ENCODE measurements around the gene RALGPS2. TPM values are rescaled to one million over a fixed set of nuclear protein-coding genes. Genes with fewer than 3 reads are reported as not detected.

RALGPS2 gene
- total and polyA plus RNA-seq, 2 of the 13 experiments (the other 11 are each of a cell fraction or from before 2014, with no cell fraction given) = 15.6 to 36.0 TPM

DNA sequence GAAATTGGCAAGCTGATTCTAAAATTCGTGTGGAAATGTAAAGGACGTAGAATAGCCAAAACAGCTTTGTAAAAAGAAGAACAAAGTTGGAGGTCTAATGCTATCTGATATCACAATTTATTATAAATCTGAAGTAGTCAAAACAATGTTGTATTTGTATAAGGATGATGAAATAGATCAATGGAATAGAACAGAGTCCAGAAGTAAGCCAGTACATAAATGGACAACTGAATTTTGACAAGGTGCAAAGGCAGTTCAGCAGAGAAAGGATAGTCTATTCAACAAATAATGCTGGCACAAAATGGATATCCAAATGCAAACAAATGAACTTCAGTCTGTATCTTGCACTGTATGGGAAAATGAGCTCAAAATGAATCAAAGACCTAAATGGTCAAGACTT lies 20.2 kb downstream of the RALGPS2 start (continued):
- TF ChIP-seq, protein P1, sequence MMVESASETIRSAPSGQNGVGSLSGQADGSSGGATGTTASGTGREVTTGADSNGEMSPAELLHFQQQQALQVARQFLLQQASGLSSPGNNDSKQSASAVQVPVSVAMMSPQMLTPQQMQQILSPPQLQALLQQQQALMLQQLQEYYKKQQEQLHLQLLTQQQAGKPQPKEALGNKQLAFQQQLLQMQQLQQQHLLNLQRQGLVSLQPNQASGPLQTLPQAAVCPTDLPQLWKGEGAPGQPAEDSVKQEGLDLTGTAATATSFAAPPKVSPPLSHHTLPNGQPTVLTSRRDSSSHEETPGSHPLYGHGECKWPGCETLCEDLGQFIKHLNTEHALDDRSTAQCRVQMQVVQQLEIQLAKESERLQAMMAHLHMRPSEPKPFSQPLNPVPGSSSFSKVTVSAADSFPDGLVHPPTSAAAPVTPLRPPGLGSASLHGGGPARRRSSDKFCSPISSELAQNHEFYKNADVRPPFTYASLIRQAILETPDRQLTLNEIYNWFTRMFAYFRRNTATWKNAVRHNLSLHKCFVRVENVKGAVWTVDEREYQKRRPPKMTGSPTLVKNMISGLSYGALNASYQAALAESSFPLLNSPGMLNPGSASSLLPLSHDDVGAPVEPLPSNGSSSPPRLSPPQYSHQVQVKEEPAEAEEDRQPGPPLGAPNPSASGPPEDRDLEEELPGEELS (CRISPR knock-in tag; IDR thresholded peaks at IDR 0.05) = peak; percentile 35; the same call in 1 of the 2 replicates
- no peak for TF ChIP-seq GATAD1 (CRISPR knock-in tag; IDR thresholded peaks at IDR 0.05)
- TF ChIP-seq, protein P2, sequence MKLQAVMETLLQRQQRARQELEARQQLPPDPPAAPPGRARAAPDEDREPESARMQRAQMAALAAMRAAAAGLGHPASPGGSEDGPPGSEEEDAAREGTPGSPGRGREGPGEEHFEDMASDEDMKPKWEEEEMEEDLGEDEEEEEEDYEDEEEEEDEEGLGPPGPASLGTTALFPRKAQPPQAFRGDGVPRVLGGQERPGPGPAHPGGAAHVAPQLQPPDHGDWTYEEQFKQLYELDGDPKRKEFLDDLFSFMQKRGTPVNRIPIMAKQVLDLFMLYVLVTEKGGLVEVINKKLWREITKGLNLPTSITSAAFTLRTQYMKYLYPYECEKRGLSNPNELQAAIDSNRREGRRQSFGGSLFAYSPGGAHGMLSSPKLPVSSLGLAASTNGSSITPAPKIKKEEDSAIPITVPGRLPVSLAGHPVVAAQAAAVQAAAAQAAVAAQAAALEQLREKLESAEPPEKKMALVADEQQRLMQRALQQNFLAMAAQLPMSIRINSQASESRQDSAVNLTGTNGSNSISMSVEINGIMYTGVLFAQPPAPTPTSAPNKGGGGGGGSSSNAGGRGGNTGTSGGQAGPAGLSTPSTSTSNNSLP (IDR thresholded peaks at IDR 0.05; ENCODE audit: low read depth, low read length) = peak; percentile 70; the same call in 1 of the 2 replicates
- TF ChIP-seq RFX3 (CRISPR knock-in tag; IDR thresholded peaks at IDR 0.05) = no peak
- TF ChIP-seq, protein P3, sequence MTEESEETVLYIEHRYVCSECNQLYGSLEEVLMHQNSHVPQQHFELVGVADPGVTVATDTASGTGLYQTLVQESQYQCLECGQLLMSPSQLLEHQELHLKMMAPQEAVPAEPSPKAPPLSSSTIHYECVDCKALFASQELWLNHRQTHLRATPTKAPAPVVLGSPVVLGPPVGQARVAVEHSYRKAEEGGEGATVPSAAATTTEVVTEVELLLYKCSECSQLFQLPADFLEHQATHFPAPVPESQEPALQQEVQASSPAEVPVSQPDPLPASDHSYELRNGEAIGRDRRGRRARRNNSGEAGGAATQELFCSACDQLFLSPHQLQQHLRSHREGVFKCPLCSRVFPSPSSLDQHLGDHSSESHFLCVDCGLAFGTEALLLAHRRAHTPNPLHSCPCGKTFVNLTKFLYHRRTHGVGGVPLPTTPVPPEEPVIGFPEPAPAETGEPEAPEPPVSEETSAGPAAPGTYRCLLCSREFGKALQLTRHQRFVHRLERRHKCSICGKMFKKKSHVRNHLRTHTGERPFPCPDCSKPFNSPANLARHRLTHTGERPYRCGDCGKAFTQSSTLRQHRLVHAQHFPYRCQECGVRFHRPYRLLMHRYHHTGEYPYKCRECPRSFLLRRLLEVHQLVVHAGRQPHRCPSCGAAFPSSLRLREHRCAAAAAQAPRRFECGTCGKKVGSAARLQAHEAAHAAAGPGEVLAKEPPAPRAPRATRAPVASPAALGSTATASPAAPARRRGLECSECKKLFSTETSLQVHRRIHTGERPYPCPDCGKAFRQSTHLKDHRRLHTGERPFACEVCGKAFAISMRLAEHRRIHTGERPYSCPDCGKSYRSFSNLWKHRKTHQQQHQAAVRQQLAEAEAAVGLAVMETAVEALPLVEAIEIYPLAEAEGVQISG (CRISPR knock-in tag; IDR thresholded peaks at IDR 0.05) = no peak
- TF ChIP-seq SOX13 (IDR thresholded peaks at IDR 0.05) = no peak
- TF ChIP-seq SOX13 (CRISPR knock-in tag; conservative IDR thresholded peaks at IDR 0.05 in 1 of 2, IDR thresholded peaks at IDR 0.05 in 1 of 2) = peak in 1 of 2 experiments; percentile 63; a peak in 1 of 4 replicates
- TF ChIP-seq ZEB1 (IDR thresholded peaks at IDR 0.05; ENCODE audit: insufficient replicate concordance, low read depth) = no peak
- TF ChIP-seq, protein P4, sequence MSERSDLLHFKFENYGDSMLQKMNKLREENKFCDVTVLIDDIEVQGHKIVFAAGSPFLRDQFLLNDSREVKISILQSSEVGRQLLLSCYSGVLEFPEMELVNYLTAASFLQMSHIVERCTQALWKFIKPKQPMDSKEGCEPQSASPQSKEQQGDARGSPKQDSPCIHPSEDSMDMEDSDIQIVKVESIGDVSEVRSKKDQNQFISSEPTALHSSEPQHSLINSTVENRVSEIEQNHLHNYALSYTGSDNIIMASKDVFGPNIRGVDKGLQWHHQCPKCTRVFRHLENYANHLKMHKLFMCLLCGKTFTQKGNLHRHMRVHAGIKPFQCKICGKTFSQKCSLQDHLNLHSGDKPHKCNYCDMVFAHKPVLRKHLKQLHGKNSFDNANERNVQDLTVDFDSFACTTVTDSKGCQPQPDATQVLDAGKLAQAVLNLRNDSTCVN (CRISPR knock-in tag; IDR thresholded peaks at IDR 0.05; ENCODE audit: borderline replicate concordance) = no peak
- peak; percentile 76 for TF ChIP-seq HNF4A (CRISPR knock-in tag; IDR thresholded peaks at IDR 0.05)
- TF ChIP-seq ZNF232 (CRISPR knock-in tag; IDR thresholded peaks at IDR 0.05; ENCODE audit: borderline replicate concordance) = no peak
- TF ChIP-seq KDM5A (IDR thresholded peaks at IDR 0.05; ENCODE audit: borderline replicate concordance, low read length) = no peak
- TF ChIP-seq, protein P5, sequence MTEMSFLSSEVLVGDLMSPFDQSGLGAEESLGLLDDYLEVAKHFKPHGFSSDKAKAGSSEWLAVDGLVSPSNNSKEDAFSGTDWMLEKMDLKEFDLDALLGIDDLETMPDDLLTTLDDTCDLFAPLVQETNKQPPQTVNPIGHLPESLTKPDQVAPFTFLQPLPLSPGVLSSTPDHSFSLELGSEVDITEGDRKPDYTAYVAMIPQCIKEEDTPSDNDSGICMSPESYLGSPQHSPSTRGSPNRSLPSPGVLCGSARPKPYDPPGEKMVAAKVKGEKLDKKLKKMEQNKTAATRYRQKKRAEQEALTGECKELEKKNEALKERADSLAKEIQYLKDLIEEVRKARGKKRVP (CRISPR knock-in tag; IDR thresholded peaks at IDR 0.05) = peak in 1 of 2 experiments; percentile 43; a peak in 1 of 4 replicates

Measured in HepG2 (cell line).